GM18909 (cell line): ENCODE data around the gene PSMD4.
"Not testable (repeated sequence)": the region's sequence is repeated elsewhere in the genome, so short reads cannot be mapped to it uniquely, and the experiment has no call there.

Experiments
- ATAC-seq: cut with Tn5 transposase; IDR thresholded peaks from one replicate; pipeline ENCODE4 v1.9.1; 2021; ENCODE audit warnings: mild to moderate bottlenecking; ENCODE audit not compliant: unreplicated experiment, poor library complexity

Gene PSMD4

DNA sequence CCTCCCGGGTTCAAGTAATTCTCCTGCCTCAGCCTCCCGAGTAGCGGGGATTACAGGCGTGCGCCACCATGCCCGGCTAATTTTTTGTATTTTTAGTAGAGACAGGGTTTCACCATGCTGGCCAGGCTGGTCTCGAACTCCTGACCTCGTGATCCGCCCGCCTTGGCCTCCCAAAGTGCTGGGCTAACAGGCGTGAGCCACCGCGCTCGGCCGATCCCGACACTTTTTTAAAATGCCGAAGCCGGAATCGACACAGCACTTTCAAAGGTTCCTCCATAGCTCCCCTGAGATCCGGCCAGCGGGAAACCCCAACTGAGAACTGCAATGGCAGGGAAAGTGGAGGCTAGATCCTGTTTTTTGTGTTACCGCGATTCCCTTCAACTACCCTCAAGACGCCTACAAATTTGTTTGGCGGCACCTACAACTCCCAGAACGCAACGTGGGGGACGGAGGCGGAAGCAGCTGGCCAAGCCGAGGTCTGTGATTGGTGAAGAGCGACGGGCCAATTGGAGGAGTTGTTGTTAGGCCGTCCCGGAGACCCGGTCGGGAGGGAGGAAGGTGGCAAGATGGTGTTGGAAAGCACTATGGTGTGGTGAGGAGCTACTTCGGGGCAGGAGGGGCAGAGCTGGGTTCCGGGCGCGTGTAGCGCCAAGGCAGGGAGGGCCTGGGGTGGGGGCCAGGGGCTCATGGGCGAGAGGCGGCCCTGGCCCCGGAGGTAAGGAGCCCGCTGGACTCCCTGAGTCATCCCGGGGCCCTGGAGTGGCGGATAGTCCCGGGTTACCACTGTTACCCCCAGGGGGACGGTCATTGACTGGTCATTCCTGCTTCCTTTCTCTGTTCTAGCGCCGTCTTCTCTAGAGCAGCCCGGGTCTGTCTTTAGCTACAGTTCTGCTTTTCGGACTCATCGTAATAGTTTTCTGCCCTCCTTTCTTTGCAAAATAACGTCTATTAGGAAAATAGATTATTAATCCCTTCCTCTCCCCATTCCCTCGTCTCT is at the start of gene PSMD4:
TSS of gene PSMD4 (plus strand) at position 518 of the 997 bp plus-strand sequence. CDS start at position 567, 49 bp downstream.
- ATAC-seq: peak; percentile 90

DNA sequence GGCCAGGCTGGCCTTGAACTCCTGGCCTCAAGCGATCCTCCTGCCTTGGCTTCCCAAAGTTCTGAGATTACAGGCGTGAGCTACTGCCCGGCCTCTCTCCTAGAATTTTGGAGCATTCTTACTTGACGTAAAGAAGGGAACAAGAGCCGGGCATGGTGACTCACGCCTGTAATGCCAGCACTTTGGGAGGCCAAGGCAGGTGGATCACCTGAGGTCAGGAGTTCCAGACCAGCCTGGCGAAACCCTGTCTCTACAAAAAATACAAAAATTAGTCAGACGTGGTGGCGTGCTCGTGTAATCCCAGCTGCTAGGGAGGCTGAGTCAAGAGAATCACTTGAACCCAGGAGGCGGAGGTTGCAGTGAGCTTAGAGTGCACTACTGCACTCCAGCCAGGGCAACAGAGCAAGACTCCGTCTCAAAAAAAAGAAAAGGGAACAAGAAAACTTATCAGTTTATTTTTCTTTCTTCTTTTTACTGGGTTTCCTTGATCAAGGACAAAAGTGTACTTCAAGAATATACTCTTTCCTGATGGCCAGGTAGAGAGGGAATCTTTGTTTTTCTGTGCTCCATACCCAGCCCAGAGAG is 49.1 kb upstream of the PSMD4 start:
- ATAC-seq: not testable (repeated sequence)

DNA sequence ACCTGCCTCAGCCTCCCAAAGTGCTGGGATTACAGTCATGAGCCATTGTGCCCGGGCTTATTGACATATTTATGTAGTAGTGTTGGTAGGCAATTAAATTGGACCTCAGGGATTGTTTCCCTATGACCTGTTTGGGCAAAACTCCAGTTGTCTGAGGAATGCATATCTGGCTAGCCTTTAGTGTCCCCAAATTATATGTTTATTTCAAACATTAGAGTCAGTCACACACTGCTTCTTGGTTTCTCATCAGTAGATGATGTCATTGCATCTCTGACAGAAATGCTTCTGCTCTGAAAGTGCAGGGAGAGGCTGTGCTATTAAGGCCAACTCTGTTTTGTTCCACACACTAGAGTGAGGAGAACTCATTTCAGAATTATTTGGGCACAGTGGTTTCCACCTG is 43.7 kb upstream of the PSMD4 start:
- no peak for ATAC-seq

DNA sequence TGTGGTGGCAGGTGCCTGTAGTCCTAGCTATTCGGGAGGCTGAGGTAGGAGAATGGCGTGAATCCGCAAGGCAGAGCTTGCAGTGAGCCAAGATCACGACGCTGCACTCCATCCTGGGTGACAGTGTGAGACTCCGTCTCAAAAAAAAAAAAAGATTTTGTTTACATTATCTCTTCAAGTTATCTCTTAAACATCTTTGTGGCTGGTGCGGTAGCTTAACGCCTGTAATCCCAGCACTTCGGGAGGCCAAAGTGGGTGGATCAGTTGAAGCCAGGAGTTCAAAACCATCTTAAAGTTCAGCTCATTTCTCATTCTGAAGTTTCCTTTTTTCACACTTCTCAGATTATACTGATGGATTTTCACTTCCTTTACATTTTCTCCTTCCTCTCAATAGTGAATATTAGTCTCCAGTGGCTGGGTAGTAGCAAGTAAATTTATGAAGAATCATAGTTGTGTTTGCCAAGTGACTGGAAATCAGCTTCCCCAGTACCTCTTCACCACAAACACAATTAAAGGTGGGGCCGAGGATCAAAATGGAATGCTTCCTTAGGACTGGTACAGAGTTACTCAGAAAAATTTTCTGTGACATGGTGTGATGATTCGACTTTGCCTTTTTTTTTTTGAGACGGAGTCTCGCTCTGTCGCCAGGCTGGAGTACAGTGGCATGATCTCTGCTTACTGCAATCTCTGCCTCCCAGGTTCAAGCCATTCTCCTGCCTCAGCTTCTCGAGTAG is 42.4 kb upstream of the PSMD4 start:
- no peak for ATAC-seq

DNA sequence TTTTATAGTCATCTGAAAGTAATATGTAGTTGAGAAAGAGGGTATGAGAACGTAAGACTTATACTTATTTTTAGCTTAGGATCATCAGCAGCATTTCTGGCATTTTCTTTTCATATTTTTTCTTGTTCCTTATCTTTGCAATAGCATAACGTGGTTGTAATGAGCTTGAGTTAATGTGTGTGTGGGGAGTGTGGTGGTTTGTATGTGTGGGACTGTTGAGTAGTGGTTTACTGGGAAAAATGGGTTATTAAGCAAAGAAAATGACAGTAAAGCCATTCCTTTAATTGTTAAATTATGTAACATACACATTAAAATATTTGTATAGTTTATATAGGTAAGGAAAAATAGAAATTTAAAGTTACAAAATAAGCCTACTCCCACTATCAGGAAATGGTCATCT is 41.0 kb upstream of the PSMD4 start:
- ATAC-seq: no peak

DNA sequence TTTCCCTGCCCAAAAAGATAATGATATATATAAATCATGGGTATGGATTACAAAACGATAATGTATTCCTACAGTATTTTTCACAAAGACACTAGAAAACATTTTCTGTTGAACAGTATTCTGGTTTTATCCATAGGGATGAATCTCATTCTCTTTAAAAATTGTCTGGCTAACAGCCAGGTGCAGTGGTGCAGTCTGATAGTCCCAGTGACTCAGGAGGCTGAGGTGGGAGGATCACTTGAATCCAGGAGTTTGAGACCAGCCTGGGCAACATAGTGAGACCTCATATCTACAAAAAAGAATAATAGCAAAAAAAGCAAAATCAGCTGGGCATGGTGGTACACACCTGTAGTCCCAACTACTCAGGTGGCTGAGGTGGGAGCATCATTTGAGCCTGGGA is 32.9 kb upstream of the PSMD4 start:
- no peak for ATAC-seq

DNA sequence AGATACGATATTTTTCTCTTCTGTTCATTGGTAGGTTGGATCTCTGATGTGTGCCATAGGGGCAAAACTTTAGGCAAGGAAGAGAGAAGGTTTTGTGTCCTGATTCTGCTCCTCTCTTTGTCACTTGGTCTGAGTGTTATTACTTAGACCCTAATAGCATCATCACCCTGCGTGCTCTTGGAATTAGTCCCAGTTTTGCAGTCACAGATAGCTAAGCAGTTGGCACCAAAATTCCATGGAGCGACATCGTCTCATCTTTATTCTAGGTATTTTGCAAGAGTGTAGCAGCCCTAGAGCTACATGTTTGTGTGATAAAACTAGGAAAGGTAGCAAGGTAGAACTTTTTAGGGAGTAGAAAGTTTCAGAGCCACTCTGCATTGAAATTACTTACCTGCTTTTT is 32.4 kb upstream of the PSMD4 start:
- no peak for ATAC-seq

DNA sequence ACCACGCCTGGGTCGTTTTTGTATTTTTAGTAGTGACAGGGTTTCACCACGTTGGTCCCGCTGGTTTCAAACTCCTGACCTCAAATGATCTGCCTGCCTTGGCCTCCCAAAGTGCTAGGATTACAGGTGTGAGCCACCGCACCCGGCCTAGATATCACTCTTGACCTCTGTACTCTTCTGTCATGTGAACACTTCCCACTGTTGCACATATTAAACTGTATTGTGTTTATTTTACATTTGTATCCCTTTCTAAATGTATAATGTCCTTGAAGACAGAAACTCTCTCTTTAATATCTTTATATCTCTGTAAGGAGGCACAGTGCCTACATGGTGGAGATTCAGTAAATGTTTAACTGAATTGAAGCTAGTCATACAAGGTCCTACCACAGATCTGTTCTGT is 19.3 kb upstream of the PSMD4 start:
- ATAC-seq: no peak

DNA sequence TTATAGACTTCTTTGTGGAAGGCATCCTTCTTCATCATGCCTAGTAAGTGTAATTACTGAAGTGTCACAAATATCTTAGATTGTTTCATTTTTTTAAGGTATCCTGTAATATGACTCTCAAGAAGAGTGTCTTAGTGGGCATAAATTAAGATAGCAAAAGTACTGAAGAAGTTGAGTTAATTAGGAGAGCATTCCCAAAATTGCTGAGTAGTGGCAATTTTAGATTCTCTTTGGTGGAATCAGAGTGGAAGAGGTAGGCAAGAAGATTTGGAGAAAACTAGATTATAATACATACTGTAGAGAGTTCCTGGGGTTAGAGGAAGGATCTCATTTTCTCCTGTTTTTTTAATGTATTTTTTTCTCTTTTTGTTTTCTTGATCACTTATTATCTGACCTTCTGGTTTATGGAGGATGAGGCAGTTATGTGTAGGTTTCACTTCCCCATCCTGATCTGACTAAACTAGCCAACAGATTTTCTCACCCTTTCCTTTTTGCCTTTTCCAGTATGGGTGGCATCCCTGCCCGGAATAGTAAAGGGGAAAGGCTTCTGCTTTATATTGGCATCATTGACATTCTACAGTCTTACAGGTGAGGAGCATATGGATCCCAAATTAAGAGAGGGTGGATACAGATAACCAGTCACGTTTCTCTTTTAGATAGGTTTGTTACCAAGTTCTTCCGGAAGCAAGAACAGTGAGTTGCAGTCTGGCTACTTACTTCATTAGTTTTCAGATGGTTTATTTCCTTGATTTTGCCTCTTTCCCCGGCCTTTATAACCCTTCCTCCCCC is 16.7 kb upstream of the PSMD4 start:
- no peak for ATAC-seq

DNA sequence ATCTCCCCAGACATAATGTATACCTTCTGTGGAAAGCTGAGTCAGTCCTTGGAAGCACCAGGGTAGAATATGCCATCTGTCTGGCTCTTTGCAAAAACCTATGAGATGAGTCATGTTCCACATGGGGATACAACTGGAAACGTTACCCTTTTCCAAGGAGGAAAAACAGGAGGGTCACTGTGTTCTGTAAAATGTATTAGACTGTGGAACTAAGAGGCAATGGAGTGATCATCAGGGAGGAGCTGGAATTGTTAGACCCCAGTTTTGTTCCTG is 16.1 kb upstream of the PSMD4 start:
- ATAC-seq: no peak

DNA sequence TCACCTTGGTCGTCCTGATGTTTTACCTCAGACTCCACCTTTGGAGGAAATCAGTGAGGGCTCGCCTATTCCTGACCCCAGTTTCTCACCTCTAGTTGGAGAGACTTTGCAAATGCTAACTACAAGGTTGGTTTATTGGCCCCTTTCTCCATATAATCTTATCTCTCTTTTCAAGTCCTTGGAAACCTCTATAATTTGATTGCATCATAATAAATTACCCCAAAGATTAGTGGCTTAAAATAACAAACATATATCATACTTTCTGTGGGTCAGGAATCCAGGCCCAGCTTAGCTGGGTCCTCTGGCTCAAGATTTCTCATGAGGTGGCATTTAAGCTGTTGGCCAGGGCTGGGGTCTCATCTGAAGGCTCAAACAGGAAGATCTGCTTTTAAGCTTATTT is 12.1 kb upstream of the PSMD4 start:
- ATAC-seq: no peak

DNA sequence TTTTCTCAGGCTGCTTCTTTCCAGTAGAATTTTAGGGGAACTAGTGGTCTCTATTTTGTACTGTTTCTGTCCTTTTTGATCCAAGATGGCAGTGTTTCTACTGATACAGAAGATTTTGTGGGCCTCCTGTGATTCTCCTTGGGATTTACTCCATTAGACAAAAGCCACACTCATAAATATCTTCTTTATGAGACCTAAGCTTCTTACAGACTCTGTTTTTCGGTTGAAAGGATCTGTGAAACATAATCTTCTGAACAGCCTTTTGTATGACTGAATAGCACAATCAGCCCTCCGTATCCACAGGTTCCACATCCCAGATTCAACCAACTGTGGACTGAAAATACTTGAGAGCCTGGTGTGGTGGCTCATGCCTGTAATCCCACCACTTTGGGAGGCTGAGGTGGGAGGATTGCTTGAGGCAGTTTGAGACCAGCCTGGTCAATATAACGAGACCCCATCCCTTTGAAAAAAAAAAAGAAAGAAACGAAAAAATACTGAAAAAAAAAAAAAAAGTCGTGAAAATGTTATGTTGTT is 10.8 kb upstream of the PSMD4 start:
- no peak for ATAC-seq

DNA sequence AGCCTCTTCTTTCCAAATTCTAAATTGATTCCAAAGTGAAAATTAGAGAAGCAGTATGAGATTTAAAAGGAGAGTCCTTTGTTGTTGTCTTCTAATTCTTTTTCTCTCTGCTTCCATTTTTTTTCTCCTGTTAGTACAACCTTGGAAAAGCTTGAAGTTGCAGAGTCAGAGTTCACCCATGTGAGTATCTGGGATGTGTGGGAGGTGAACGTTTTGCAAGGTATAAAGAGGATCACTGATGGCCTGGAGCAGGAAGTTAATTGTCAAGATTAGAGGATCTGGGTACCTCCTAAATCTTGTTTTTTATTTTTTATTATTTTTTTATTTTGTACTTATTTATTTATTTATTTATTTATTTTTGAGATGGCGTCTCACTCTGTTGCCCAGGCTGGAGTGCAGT is 7.7 kb upstream of the PSMD4 start:
- ATAC-seq: no peak

DNA sequence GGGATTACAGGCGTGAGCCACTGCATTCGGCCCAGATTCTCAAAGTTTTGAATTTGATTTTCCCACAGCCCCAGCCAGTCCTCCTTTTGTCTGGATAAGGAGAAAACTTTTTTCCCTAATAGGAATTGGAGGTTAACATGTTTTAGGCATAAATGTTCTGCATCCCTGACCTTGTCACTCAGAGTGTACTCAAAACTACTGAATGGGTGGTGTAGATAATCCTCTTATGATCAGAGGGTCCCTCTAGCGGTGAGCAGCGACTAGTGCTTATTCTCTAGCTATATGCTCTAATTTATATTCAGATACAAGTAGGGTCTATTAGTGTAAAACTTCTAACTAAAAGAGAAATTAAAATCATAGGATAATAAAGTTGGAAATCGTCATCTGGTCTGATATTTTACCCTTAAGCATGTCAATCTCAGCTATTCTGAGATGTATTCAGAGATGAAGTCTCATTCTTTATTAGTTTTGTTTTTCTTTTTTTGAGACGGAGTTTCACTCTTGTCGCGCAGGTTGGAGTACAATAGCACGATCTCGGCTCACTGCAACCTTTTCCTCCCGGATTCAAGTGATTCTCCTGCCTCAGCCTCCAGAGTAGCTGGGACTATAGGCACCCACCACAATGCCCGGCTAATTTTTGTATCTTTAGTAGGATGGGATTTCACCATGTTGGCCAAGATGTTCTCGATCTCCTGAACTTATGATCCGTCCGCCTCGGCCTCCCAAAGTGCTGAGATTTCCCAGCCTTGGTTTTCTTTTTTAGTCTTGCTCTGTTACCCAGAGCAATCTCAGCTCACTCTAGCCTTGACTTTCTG is 2.7 kb upstream of the PSMD4 start:
- ATAC-seq: no peak

DNA sequence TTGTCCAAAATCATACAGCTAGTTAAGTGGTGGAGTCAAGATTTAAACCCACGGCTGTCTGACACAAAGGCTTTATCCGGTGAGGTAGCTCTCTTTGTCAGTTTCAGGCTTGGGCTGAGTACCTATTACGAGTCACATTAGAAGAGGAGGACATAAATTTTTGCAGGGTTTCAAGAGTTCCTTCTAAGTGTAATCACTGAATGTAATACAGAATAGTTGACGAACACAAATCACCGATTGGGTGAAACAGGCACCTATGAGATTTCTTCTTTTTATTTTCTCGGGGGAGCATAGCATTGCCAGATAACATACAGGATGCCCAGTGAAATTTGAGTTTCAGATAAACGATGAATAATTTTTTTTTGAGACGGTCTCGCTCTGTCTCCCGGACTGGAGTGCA is 847 bp downstream of the PSMD4 start:
- ATAC-seq: no peak

DNA sequence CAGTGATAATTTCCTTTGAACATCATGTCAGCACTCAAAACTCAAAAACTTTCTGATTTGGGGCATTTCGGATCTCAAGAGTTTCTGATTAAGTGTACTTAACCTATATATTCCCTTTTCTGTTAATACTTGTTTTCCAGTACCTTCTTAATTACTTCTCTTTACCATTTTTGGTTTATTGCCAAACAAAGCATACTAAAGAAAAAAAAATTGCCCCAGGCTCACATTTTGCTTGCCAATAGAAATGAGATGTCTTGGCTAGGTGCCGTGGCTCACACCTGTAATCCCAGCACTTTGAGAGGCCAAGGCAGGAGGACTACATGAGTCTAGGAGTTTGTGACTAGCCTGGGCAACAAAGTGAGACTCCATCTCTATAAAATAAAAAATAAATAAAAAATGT is 4.8 kb downstream of the PSMD4 start:
- ATAC-seq: no peak

DNA sequence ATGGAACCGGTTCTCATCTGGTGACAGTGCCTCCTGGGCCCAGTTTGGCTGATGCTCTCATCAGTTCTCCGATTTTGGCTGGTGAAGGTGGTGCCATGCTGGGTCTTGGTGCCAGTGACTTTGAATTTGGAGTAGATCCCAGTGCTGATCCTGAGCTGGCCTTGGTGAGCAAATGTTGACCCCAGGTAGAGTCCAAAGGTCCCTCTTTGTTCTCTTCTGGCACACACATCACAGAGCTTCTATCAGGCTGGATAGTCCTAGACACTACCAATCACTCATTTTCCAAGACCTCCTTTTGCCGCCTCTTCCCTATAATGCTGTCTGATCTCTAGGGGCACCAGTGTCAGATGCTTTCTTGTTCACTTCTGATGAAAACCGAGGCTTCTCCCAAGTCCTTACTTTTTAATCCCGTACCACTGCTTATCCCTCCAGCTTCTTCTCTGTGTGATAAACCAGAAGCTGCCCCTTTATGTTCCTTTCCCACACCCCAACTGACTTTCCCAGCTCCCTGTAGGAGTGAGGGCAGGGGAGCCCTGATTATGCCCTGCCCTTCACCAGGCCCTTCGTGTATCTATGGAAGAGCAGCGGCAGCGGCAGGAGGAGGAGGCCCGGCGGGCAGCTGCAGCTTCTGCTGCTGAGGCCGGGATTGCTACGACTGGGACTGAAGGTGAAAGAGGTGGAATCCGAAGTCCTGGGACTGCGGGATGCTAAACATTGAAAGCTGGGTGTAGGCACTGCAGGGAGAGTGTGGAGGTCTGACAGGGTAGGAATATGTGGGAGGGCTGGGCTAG is 11.1 kb downstream of the PSMD4 start:
- ATAC-seq: no peak

DNA sequence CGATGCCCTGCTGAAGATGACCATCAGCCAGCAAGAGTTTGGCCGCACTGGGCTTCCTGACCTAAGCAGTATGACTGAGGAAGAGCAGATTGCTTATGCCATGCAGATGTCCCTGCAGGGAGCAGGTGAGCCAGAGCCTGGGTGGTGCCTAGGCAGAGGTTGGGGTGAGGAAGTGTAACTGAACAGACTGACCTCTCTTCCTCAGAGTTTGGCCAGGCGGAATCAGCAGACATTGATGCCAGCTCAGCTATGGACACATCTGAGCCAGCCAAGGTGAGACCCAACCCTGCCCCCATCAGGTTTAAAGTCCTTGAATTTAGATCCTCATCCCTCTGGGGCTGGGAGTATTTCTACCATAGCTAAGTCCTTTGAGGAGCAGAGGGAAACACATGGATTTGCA is 11.8 kb downstream of the PSMD4 start:
- ATAC-seq: no peak

DNA sequence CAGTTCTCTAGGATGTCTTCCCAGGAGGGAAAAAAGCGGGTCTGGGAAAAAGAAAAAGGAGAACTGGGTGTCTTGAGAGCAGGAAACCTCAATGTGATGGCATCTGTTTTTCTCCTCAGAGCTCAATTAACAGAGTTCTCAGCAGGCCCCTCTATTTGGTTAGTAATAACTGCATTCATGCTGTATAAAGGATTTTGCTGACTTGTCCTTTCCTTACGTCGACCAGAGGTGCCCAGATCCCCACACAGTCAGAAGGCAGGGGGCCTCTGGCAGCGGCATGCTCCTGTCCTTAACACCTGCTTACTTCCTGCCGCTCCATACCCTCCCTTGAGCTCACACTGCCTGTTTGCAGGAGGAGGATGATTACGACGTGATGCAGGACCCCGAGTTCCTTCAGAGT is 12.3 kb downstream of the PSMD4 start:
- ATAC-seq: no peak
